Measurements from ENCODE around the gene TNPO1.

The TNPO1 gene

DNA sequence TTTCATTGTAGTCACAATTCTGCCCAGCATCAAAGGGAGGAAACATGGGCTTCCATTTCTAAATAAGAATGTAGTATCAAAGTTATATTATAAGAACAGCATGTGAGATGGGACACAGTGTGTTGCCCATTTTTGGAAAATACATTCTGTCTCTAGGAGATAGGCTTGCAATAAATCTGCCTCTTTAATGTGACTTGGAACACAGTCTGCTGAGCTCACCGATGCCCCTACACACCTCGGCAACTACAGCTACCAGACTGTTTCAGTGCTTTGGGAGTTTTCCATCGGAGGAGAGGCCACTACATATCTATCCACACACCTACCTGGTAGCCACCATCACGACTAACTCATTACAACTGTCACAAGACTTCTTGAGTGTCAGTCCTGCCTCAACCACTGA is 120.4 kb downstream of the TNPO1 start:
- DNase-seq, result no peak

DNA sequence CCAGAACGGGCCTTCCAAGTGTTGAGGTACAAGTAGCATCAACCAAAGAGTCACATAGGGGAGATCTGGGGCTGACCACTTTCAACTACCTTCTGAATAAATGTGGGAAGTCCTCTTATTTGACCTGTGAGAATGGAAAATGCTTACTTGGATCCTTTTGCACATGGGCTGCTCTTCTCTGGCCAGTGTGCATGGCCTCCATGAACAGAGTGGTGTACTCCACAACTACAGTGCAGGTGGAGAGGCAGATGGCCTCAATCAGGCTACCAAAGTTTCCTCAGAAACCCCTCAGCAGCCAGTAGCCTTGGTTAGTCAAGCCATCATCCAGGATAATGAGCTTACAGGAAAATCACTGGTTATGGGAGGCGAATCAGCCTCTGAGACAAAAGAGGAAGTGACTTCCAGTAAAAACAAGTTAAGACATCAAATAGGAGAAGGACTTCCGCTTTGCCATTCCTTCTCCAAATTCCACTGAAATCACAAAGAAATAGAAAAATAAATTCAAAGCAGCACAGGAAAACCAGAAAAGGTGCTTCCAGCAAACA is 121.1 kb downstream of the TNPO1 start:
- no peak for DNase-seq

DNA sequence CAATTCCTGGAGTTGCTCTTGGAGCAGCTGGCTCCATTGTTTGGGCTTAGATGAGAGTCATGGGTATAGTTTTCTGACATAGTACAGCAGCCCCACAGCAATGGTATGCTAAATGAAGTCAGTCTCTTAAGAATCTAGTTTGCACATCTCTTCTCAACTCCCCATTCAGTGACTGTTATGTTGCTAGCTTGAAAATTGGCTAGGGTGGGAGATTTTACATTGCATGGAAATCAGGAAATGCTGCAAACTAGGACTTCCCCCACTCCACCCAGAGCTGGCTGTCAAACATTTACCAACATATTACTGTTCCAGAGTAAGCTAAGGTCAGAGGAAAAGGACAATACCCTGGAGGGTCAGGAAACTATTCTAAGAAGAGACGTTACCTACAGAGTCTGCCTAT is 121.7 kb downstream of the TNPO1 start:
- DNase-seq, result no peak

DNA sequence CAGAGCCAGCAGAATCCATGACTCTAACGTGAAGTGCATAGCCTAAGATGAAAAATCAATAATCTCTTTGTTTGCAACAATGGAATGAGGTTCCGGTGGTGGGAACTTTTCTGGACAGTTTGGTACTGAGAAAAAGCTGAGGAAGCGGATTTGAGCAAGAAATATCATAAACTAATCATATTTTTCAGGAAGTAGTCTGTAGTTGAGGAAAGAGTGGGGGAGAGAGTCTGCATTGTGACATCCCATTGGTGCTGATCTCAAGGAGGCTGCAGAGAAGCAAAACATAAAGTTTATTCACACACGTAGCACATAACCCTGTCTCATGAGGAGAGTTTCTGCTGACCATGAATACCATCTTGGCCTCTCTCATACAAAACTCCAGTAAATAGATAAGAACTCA is 123.6 kb downstream of the TNPO1 start:
- no peak for DNase-seq

DNA sequence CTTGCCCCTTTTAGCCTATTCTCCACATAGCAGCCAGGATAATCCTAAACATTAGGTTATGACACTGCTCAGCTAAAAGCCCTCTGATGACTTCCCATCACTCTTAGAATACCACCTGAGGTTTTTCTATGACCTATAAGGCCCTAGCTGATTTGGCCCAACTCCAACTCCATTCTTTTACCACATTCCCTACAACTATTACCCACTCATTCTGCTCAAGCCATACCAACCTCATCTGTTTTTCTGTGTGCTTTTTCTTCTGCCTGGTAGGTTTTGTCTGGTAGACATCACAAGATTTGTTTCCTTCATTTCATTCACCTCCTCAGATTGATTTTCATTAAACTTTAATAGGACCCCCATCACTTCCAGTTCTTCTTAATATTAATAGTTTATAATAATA is 126.8 kb downstream of the TNPO1 start:
- DNase-seq, result no peak

DNA sequence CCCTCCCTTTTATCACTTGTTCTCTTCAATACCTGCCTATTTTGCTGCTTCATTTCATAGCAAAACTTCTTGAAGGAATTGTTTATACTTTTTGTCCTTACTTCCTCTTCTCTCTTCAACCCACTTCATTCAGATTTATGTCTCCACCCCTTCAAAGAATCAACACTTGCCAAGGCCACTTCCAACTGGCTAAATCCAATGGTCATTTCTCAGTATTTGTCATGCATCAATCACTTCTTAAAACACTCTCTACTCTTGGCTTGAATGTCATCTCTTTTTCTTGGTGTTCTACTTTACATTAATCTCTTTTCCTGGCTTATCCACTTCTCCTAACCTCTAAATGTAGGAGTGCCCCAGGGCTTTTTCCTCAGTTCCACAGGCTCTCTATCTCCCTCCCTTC is 131.0 kb downstream of the TNPO1 start:
- peak; percentile 4 for DNase-seq

DNA sequence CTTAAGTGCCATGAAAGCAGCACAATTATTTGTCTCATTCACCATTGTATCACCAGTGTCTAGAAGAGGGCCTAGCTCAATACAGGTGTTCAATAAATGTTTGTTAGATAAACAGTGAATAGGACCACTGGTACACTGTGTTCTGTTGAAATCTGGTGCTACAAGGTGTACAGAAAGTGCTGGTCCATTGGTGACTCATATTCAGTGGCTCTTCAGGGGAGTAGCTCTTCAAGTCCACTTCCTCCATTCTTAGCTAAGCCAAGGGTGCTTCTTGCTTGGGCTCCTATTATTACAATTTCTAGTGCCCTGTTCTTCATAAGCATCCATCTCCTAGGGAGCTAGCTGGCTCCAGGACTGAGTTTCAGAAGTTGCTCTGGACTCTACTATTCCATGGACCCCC is 133.0 kb downstream of the TNPO1 start:
- DNase-seq, result peak; percentile 4

DNA sequence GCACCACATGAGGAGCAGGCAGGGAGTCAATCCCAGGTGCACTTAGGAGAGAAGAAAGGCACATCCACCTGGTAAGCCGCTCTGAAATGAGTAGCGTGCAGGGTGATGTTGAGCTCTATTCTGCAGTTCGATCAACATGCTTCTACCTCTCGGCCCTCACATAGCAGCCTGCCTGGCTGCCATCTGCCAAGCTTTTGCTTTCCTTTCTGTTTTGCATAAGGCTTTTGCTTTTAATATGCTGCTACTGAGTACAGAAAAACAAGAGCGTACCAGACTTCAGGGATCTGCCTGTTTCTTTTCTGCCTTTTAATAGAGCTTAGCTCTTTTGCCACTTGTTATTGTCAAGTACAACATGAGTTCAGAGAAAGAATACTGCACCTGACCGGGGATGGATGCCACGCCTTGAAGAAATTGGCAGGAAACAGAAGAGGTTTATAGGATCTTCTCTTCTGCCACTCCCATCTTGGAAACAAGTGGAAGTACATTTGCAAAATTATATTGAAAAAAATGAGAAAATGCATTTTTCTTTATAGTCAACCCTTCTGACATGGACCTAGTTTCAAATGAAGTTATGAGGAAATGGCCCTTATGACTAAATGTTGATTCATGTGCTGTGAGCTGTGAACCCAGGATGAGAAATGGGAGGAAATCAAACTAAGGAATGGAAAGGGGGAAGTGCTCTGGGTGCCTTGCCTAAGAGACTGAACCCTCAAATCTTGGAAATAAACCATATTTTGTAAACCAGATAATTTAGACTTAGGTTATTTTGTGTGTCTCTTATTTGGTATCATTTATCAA is 135.4 kb downstream of the TNPO1 start:
- peak; percentile 38 for DNase-seq

DNA sequence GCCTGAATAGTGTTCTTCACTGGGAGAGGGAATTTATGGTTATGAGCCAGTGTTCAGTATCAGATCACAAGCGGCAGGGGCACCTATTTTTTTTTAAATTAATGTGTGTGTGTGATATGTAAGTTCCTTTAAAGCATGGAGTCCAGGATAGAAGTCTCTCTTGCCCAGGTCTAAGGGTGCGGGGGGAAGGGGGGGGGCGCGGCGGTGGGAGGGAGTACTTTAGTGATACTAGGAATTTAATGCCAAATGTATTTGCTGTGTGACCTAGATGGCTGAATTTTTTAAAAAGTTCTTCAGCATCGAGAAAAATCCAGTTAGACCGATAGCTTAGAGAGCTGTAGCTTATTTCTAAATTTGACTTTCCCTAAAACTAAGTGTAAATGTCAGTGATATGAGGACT is 137.9 kb downstream of the TNPO1 start:
- DNase-seq, result no peak

DNA sequence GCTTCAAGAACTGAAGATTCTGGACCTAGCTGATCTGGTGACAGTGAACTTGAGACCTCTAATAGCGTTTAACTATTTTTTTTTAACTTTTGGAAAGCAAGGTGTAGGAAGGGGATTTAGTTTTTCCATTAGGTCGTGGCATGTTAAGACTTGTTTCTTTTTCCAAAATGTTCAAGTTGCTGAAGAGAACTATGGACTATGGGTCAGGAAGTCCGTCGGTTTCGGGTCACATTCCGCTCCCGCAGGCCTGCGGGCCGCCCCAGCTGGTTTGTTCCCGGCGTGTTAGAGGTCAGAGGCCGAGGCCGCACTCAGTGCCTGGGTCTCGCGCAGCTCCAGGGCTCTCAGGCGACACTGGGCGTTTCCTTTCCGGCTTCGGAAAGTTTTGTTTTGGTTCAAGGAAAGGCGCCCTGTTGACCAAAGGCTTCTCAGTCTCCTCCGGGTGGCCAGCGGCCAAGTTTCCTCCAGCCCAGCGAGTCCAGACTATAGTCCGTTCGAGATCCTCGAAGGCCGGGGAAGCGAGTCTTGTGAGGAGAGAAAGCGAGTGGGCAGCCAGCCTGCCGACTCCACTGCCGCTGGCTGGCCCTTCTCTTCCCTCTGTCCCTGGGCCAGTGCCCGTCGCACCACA is 138.8 kb downstream of the TNPO1 start:
- no peak for DNase-seq

DNA sequence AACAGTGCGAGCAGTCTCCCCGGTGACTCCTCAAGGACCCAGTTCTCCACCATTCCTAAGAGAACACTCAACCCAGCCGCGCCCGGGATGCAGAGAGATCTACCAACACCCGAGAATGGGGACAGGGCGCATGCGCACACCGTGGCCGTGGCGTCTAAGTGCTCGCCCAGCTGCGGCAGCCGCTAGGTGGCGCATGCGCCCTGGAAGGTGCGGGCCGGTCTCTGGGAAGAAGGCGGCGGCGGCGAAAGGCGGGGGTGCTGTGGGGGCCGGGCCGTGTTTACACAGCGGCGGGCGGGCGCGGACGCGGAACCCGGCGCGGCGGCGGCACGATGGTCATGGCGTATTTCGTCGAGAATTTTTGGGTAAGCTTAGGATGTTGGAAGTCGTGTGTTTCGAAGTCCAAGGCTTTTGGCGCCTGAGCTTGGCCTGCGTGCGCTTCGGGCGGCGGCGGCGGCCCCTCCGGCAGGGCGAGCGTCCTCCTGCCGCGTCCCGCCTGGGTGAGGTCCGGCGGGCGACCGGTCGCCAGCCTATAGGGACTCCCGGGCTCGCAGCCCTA is 139.4 kb downstream of the TNPO1 start, which contains the start of gene FCHO2:
FCHO2 (plus strand) TSS at position 274 of the 556 bp plus-strand sequence; CDS start at position 330, 56 bp downstream.
- DNase-seq, result peak; percentile 79

DNA sequence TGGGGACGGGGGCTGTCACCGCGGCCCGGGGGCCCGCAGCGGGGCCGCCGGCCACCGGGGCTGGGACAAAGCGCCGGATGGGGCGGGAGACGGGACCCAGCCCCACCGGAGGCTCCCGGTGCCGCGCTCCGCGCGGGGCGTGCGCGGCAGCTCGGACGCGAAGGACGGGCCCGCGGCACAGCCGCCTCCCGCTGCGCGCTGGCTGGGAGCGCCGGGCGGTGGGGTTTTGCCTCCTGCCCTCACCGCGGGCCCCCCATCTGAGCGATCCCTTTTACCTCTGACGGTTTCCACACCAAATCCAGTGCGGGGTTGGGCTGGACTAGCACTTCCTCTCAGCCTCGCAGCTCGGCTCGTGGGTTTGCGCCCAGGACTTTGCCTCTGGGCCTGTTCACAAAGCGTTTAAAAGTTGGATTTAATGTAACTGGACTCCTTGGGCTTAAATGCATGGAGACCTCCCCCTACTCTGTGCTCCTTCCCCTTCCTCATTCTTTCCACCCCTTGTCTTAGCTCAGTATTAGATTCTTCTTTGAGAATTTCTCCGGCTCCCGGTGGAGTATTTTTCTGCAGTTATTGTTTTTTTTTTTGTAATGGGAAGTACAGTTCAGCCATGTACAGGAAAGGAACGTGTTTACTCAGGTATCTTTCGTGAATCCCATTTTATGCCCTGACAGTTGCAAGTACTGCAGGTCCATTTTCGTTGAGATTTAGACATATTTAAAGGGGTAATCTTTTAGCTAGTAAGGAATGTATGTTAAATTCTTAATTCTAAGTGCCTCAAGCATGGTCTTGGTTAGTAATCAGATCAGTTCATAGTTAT is 140.1 kb downstream of the TNPO1 start:
- DNase-seq, result peak; percentile 19

DNA sequence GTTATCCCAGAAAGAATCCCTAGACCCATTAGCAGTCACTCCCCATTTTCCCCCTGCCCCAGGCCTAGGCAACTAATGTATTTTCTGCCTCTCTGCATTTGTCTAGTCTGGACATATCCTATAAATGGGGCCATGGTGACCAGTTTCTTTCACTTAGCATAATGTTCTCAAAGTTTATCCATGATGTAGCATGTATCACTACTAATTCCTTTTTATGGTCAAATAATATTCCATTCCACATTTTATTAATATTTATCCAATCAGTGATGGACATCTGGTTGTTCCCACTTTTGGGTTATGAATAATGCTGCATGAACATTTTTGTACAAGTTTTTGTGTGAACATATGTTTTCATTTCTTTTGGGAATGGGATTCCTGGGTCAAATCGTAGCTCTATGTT is 140.9 kb downstream of the TNPO1 start:
- no peak for DNase-seq

DNA sequence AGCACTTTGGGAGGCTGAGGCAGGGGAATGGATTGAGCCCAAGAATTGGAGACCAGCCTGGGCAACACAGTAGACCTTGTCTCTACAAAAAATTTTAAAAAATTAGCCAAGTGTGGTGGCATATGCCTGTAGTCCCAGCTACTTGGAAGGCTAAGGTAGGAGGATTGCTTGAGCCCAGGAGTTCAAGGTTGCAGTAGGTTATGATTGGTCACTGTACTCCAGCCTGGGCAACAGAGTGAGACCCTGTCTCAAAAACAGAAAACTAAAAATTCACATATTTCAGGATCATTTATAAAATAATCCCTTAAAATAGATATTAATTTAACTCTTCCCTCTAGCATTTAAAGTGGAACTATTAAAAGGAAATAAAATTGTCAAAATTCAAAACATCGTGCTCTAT is 142.8 kb downstream of the TNPO1 start:
- DNase-seq, result no peak
